AML-193 (cell line): ENCODE results near the gene NUFIP1.
"Not testable (repeated sequence)": the region's sequence is repeated elsewhere in the genome, so short reads cannot be mapped to it uniquely, and the experiment has no call there.

ENCODE experiments used
- DNase-seq, 2 experiments: peaks; one replicate each; lab custom pipeline; 2025; lab: John Stamatoyannopoulos, UW

The NUFIP1 gene

DNA sequence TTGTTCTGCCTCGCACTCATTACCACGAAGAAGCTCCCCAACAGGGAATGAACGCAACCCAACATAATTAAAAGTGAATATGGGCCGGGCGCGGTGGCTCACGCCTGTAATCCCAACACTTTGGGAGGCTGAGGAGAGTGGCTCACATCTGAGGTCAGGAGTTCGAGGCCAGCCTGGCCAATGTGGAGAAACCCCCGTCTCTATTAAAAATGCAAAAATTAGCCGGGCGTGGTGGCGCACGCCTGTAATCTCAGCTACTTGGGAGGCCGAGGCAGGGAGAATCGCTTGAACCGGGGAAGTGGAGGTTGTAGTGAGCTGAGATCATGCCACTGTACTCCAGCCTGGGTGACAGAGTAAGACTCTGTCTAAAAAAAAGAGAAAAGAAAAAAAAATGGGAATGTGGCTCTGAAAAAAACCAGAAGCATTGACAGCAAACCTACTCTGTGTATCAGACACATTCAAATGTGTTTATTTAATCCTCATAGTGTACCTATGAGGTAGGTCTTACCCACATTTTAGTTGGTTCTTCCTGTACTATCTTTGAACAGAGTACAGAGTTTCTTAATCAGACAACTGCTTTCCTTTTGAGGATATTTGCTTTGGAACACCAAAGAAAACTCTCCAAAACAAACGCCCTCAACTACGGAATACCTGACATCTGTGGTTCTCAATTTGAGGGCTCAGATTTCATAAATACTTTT lies 70.0 kb downstream of the NUFIP1 start:
- DNase-seq: no peak

- DNase-seq: peak; percentile 93 to 98
Measured at GRCh38 chr13:44918326-44919103, 70.8 kb downstream of the NUFIP1 start.

GRCh38 chr13:44917589-44918325 lies 71.5 kb downstream of the NUFIP1 start:
- peak; percentile 100 for DNase-seq

GRCh38 chr13:44912278-44913016 lies 76.8 kb downstream of the NUFIP1 start:
- no peak for DNase-seq

- no peak for DNase-seq
Measured at GRCh38 chr13:44908712-44909111, 80.6 kb downstream of the NUFIP1 start.

DNA sequence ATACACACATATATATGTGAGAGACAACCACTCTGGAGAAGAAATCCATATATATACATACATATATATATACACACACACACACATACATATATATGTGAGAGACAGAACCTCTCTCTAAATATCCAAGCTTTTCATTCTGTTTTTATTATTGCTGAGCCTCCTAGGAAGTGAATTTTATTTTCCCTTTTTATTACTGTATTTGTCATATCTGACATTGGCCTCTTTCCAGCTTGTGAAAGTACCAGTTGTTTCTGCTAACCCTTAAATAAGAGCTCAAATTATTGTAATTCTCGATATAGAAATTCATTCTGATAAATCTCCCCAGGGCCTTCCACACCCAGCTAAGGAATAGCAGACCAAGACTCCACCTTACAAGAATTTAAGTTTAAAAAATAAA lies 81.0 kb downstream of the NUFIP1 start:
- DNase-seq: no peak

- DNase-seq: no peak
Measured at GRCh38 chr13:44906713-44907112, 82.6 kb downstream of the NUFIP1 start.

GRCh38 chr13:44906230-44906629 lies 83.0 kb downstream of the NUFIP1 start:
- no peak for DNase-seq

GRCh38 chr13:44905556-44905955 lies 83.7 kb downstream of the NUFIP1 start:
- no peak for DNase-seq

GRCh38 chr13:44904967-44905366 lies 84.3 kb downstream of the NUFIP1 start:
- DNase-seq: no peak

- no peak for DNase-seq
Measured at GRCh38 chr13:44903574-44903985, 85.7 kb downstream of the NUFIP1 start.

GRCh38 chr13:44902738-44903137 lies 86.5 kb downstream of the NUFIP1 start:
- no peak for DNase-seq

- DNase-seq: no peak
Measured at GRCh38 chr13:44899967-44900366, 89.3 kb downstream of the NUFIP1 start.

DNA sequence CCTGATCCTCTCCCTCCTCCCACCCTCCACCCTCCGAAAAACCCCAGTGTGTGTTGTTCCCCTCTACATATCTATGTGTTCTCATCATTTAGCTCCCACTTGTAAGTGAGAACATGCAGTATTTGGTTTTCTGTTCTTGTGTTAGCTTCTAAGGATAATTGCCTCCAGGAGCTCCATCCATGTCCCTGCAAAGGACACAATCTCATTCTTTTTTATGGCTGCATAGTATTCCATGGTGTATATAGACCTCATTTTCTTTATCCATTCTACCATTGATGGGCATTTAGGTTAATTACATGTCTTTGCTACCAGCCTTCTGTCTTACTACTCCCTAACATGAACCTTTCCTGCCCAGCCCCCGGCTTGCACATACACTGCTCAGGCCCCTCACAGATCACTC lies 91.0 kb downstream of the NUFIP1 start:
- not testable (repeated sequence) for DNase-seq

GRCh38 chr13:44895953-44896335 lies 93.3 kb downstream of the NUFIP1 start:
- no peak for DNase-seq

- DNase-seq: no peak
Measured at GRCh38 chr13:44895264-44895952, 93.9 kb downstream of the NUFIP1 start.

GRCh38 chr13:44894001-44894770 lies 95.1 kb downstream of the NUFIP1 start:
- DNase-seq: no peak
